Fibroblast of skin of right biceps (primary cell): ENCODE measurements around the gene FALEC.
A peak's percentile ranks its signal among the peaks of the same experiment; 100 is the strongest.

ENCODE experiments used
- DNase-seq: peaks from one replicate; pipeline ENCODE4 v3.0.0-alpha.2; 2013

Gene FALEC

DNA sequence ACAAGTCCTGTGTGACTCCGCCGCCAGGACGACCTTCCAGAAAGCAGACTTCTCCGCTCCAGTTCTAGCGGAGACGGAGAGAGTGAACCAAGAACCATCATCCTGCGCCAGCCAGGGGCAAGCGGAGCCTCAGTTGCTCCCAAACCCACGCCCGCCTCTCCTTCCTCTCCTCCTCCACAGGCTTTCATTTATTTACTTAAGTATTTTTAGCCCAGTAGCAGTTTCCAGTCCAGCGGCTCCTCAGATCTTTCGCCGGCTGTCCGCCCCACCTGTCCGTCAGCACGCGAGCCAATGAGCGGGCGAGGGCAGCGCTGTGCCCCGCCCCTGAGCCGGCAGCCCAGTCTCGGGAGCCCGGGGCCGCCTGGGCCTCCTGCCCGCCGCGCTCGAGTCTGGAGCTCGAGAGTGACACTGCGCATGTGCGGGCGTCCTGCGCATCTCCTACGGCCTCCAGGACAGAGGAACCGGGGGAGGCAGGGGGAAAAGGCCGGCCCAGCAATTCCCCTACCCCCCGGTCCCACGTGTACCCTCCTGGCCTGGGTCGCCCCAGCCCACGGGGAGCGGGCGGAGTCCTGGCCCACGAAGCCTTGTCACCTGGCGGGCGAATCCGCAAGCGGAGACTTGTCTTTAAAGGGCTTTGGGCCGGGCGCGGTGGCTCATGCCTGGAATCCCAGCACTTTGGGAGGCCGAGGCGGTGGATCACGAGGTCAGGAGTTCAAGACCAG, at the start of gene FALEC:
FALEC (plus strand) TSS at position 425 of the 722 bp plus-strand sequence.
- DNase-seq = peak; percentile 96

DNA sequence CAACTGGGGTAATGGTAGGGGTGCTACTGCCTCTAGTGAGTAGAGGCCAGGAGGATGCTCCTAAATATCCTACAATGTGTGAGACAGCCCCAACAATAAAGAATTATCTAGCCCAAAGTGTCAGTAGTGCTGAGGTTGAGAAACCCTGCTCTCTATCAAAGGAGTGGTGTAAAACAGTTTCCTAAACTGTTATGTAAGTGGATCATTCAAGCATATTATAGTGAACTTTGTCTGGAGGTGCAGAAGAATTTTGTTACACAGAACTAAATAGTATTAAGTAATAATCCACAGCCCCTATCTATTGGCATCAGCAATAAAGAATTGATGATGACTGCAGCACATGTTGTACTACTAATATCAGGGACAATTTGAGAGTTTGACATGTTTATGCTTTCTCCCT, 48.6 kb upstream of the FALEC start:
- DNase-seq = no peak

- DNase-seq = no peak
Observed at GRCh38 chr1:150469291-150469690, 46.3 kb upstream of the FALEC start.

GRCh38 chr1:150472601-150473200, 42.9 kb upstream of the FALEC start:
- no peak for DNase-seq

DNA sequence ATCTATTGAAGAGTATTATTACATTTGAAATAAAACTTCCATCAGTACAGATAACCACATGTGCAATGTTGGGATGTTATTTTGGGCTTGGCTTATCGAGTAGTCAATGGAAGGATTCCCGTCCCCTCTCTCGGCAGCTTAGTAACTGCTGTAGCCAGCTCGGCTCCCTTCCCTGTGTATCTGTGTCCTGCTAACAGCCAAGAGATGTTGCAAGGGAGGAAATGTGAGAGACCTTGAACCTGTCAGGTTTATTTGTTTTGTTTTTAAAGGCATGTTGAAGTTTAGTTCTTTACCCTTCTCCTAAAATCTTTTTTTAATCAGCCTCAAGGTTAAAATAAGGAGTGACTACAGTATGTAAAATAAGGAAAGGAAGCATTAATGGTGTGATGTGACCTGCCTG, 41.9 kb upstream of the FALEC start:
- DNase-seq = no peak

- no peak for DNase-seq
Observed at GRCh38 chr1:150474869-150475268, 40.7 kb upstream of the FALEC start.

- no peak for DNase-seq
Observed at GRCh38 chr1:150476754-150477153, 38.8 kb upstream of the FALEC start.

DNA sequence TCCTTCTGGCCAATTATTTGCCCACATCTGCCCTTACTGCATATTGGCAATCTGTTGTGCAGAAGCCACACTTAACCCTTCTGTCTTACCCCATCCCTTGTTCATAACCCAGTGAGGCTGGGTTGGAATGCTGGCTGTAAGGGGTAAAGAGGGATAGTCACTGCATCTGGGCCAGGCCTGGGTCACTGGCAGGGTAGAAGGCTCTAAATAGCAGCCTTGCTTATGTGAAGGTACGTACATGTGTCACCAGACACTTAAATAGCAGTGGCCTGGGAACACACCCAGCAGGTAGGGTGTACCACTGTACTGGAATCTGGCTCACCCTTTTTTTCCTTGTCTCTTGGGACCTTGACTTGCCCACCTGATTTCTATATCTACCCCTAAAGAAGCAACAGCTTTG, 38.2 kb upstream of the FALEC start:
- DNase-seq = no peak

DNA sequence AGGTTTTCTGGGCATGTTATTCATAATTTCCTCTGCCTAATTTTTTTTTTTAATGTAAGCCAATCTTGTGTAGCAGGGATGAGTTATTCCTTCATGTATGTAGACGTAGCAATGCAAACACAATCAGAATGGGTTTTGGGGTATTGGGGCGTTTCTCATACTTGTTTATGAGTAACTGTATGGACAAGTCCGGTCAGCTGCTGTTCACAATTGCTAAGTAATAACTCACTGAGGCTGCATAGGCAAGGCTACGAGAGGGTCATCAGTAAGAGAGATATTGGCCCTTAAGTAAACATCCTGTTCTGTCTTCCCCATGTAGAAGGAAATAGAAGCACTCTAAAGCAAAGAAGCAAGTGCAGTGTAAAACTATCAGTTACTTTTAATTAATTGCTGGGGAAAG, 37.8 kb upstream of the FALEC start:
- peak; percentile 19 for DNase-seq

DNA sequence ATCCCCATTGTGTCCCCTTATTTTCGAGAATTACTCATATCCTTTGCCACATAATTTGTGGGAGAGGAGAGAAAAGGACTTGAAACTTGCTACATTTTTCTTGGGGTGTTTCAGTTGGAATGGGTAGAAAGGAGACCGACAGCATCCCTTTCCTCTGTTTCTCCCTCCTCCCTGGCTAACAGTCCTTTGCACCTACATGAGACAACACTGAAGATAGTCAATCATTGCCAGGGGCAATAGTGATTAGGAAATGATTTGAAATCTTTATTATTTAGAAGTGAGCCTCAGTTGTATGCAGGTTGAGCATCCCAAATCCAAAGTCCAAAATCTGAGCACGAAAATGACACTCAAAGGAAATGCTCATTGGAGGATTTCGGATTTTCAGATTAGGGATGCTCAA, 36.2 kb upstream of the FALEC start:
- DNase-seq = no peak

GRCh38 chr1:150479927-150480352, 35.6 kb upstream of the FALEC start:
- no peak for DNase-seq

DNA sequence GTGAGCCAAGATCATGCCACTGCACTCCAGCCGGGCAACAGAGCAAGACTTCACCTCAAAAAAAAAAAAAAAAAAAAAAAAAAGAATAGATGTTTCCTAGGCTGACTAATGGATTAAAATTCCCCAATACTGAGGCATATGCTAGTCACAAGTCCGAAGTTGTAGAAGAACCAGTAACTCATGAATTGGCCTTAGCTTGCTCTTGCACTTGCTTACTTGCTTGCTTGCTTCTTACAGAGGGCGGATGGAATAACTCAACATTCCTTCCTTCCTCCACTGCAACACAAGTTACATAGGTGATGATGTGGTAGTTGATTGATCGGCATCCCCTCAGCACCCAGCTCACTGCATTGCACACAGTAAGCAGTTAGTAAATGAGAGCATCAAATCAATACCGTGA, 31.1 kb upstream of the FALEC start:
- peak; percentile 56 for DNase-seq

DNA sequence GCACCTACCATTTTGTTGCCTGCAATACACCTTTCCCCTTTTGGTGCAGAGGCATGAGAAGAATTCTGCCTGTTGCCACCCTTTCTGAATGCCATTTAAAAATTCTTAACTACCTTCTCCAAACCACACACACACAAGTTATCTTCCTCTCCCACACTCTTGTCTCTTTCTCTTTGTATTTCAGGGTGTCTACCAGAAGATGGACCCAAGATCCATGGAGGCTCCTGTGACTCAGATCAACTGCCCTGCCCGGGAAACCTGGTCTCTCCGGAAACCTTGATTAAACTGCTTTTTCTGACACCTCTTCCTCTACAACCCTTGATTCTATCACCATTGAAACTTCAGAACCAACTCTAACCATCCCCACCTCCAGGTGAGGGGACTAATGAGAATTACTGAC, 30.7 kb upstream of the FALEC start:
- peak; percentile 46 for DNase-seq

DNA sequence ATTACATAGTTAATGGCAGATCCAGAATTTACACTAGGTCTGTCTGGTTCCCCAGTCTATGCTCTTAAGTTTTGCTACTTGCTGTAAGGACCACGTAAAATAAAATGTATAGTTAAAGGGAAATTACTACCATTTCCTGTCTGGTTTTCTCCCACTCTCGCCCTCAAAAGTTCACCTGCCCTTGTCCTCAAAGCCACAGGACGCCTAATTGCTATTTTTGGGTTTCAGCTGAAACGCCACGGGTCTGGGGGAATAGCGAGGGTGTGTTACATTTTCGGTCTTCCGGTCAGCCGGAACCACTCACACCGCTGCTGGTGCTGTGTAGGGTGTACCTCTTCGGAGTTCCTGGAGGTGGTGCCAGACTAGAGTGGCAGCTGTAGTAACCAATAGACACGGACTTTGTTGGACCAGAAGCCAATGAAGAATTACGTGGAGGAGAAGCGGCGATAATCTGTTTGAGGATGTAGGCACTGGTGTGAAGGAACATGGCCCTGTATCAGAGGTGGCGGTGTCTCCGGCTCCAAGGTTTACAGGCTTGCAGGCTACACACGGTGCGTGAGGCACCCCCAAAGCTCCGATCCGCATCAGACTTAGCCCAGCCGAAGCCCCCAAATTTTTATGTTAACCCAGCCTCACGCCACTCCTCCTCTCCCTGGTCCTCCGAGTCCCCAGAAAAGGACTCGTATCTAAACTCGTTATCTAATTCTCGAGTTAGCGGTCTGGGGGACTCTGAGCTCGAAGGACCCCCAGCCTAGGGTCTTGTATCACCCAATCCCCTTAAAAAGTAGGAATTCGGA, 28.4 kb upstream of the FALEC start, which contains the start of gene TARS2:
TARS2 (plus strand) TSS at position 454 of the 797 bp plus-strand sequence; CDS start at position 486, 32 bp downstream.
- peak; percentile 99 for DNase-seq

DNA sequence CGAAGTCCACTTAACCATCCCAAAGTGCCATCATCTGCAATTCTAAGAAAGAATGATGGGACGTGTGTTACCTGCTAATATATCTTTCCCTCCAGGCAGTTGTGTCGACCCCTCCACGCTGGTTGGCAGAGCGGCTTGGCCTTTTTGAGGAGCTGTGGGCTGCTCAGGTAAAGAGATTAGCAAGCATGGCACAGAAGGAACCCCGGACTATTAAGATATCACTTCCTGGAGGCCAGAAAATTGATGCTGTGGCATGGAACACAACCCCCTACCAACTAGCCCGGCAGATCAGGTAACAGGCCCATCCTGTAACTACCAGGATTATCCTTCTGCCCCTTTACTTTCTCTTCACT, 27.8 kb upstream of the FALEC start:
- DNase-seq = no peak

DNA sequence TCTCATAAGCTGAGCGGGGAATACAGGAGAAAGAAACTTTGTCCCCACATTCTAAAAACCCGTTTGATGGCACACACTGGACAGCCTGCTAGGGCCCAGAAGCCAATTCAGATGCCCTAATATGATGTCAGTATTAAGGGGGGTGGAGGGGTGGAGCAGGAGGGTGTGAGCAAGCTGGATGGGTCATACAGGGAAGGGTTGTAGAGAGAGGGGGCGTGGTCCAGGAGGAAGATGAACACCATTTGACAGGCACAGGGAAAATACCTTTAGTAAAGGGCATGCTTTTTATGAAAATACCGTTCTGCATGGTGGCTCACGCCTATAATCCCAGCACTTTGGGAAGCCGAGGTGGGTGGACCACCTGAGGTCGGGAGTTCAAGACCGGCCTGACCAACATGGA, 22.4 kb upstream of the FALEC start:
- no peak for DNase-seq

GRCh38 chr1:150498342-150498741, 17.2 kb upstream of the FALEC start:
- no peak for DNase-seq

- no peak for DNase-seq
Observed at GRCh38 chr1:150505431-150505830, 10.1 kb upstream of the FALEC start.

GRCh38 chr1:150507912-150508864, 7.4 kb upstream of the FALEC start, which contains the start of gene ECM1:
ECM1 (plus strand) TSS chr1:150508109; CDS start chr1:150508210, 101 bp downstream.
- peak; percentile 83 for DNase-seq

- DNase-seq = no peak
Observed at GRCh38 chr1:150508982-150509381, 6.6 kb upstream of the FALEC start.

- no peak for DNase-seq
Observed at GRCh38 chr1:150511551-150511950, 4.0 kb upstream of the FALEC start.

DNA sequence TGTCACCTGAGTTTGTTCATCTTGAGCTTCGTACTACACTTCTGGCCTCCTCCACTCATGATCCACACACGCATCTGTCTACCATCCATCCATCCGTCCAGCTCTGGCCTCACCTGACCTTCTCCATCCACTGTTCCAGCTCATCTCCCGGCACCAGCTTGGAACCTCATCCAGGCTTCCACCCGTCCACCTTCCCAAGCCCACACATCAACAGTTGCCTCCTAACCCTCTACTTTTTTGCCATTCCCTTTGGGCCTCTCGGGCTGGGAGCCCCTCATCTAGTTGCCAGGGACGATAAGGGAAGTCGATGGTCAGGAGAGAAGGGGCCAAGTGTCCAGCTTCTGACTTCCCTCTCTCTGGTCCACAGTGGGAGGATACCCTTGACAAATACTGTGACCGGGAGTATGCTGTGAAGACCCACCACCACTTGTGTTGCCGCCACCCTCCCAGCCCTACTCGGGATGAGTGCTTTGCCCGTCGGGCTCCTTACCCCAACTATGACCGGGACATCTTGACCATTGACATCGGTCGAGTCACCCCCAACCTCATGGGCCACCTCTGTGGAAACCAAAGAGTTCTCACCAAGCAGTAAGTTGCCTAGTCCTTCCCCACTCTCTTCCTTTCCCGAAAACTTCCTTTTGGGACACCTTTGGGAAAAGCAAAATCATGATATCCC, 3.4 kb upstream of the FALEC start:
- DNase-seq = no peak
